HG03045 (cell line): ENCODE results near the gene MLIP.
"Not testable (repeated sequence)": the region's sequence is repeated elsewhere in the genome, so short reads cannot be mapped to it uniquely, and the experiment has no call there.

ENCODE experiments used
- ATAC-seq: cut with Tn5 transposase; IDR thresholded peaks from one replicate; pipeline ENCODE4 v1.9.1; 2021; ENCODE audit warnings: mild to moderate bottlenecking, moderate library complexity; ENCODE audit not compliant: unreplicated experiment

Gene MLIP

GRCh38 chr6:54111341-54112045, at the start of gene MLIP:
TSS of gene MLIP (plus strand) at chr6:54111443. CDS start at chr6:54111480, 37 bp downstream.
- ATAC-seq = no peak

DNA sequence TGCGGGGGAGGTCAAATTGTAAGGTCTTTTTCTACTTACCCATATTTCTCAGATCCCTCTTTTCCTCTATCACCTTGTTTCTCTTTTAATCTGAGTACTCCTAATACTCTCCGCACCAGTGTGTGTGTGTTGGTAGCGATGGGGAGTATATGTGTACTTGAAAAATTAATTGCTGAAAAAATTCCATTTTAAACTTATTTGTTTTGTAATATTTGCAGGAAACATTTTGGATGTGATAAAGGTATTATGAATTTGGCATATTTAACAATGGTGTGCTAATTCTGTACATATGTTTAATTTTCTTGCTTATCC, 48.1 kb upstream of the MLIP start:
- ATAC-seq = no peak

GRCh38 chr6:54068694-54069093, 42.5 kb upstream of the MLIP start:
- ATAC-seq = no peak

DNA sequence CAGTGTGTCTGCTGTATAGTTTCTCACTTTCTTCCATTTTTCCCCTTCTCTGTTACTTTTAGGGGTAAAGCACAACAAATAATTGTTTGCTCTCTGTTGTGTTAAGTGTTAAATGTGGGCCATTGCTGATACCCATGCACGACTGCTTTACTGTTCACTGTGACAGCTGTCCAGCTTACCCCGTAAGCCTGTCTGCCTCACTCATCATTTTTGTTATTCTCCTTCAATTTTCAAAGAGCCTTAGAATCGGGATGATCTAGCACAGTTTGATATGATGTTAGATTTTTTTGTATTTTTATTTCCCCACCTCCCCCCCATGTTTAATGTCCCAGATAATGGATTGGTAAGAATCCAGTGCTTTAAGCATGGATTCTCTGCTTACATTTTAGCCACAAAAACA, 41.2 kb upstream of the MLIP start:
- ATAC-seq = no peak

DNA sequence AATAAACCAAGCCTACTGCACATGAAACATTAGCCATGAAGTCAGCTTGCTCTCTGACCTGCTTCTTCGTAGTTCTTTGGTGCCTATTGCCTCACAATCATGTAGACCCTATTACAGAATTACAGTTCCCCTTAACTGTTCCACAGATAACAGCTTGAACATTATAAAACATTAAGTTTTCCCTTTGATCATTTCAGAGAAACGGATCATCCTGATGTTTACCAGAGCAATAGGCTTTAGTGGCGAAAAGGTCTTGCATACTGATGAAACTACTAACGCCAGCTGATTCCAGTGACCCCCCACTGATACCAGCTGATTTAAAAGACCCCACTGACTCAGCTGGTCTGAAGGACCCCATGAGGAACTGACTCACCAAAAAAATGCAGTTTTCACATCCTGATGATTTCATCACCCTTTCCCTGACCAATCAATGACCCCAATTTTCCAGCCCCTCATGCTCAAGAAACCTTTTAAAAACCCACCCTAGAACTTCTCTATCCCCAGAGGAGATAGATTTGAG, 39.4 kb upstream of the MLIP start:
- no peak for ATAC-seq

GRCh38 chr6:54072635-54073313, 38.5 kb upstream of the MLIP start:
- ATAC-seq = no peak

DNA sequence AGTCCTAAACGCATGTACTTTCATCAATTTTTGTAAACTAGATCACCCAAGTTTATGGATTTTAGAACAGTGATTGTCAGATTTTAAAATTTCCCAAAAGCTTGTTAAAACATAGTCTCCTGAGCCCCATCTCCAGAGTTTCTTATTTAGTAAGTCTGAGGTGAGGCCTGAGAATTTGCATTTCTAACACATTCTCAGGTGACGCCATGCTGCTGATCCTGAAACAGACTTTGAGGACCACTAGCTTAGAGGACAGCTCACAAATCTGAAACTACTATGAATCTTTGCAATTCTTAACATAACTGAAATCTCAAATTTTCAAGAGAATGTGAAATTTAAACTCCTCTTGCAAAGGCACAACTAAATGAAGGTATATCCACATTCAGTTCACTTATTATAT, 37.8 kb upstream of the MLIP start:
- no peak for ATAC-seq

- no peak for ATAC-seq
These were observed 37.1 kb upstream of the MLIP start for GRCh38 chr6:54074109-54074508.

- no peak for ATAC-seq
These were observed 36.6 kb upstream of the MLIP start for GRCh38 chr6:54074578-54075195.

DNA sequence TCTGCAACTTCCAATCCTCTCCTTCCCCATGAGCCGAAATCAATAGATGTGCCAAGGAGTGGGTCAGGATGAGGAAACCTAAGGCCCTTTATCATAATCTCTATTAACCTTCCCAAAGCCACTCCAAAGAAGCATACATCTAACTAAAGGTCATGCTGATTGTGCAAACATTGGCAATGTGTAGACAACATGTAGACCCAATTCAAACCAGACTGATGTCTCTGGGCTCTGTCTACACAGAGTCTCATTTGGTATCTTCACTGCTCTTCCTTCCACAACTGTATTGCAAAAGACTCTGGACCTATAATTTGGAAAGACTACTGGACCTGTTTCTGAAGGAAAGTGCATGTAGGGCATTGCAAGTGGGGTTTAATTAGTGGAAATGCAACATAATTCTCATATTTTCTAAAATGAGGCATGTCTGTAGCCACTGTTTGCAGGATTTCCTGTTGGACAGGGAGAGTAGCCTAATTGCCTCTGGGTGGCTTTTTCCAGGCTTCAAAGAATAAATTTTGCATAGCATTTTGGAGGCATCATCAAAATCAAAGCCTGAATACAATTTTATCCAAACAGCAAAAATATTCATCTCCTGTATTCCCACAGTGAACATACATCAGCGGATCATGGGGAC, 35.0 kb upstream of the MLIP start:
- ATAC-seq = no peak

DNA sequence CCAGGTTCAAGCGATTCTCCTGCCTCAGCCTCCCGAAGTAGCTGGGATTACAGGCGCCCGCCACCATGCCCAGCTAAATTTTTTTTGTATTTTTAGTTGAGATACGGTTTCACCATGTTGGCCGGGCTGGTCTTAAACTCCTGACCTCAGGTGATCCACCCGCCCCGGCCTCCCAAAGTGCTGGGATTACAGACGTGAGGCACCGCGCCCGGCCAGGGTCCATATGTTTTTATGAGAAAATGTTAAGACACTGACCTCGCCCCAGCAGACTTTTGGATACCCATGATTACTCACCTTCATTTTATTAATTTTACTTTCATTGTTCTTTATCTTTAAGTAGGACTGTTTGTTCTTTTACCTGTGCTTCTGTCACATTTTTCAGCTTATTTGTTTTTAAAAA, 29.7 kb upstream of the MLIP start:
- ATAC-seq = not testable (repeated sequence)

DNA sequence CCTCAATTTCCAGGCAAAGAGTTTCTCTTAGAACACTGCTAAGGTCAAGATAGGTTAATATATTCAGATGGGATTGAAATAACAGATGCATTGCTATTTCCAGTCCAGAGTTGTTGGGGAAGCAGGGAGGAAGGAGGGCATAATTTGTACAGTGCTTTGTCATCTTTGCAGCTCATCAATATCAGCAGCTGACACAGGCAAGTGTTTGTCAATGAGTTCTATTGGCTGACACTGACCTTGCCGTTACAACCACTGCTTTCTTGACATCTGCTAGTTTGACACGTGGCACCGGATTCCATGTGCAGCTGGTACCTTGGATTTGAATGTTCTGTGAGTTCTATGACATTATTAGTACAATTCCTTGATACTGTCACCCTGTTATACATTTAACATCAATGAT, 28.0 kb upstream of the MLIP start:
- no peak for ATAC-seq

- no peak for ATAC-seq
These were observed 27.0 kb upstream of the MLIP start for GRCh38 chr6:54084231-54084630.

GRCh38 chr6:54085047-54085446, 26.2 kb upstream of the MLIP start:
- no peak for ATAC-seq

DNA sequence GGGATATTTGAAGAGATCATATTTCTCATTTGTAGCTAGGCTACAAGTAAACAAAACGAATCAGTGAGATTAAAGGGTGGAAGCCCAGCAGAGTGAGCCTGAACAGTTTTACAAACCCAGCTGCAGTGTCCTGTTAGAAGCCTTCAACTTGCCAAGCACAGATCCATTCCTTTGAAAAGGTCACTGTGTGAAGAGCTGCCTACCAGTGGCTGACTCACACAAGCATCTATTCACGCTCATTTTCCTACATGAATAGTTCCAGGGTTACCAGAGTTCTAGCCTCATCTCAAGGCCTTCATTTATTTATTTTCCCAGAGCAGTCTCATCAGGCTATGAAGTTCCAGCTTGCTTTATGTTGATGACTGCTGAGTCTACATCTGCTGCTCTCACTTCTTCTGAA, 25.7 kb upstream of the MLIP start:
- ATAC-seq = no peak

GRCh38 chr6:54086439-54086838, 24.8 kb upstream of the MLIP start:
- ATAC-seq = no peak

- ATAC-seq = no peak
These were observed 23.5 kb upstream of the MLIP start for GRCh38 chr6:54087721-54088120.

GRCh38 chr6:54093326-54093948, 17.8 kb upstream of the MLIP start:
- ATAC-seq = no peak

GRCh38 chr6:54094293-54094692, 16.9 kb upstream of the MLIP start:
- no peak for ATAC-seq

DNA sequence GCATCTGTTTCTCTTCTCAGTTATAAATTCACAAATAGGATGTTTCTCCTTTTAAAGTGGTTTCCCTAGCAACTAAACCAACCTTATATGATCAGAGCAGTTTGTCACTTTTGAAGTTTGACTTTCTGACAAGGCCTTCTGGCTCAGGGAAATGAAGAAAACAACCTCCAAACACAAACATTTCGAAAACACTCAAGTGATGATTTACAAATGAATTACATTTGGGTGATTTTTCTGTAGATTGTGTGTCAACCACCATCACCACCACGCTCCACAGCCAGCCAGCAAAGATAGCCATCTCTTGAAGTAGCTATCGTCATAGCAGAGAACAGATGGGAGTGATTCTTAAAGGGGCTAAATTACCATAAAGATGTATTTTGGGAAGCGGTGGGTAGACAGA, 16.5 kb upstream of the MLIP start:
- ATAC-seq = no peak

DNA sequence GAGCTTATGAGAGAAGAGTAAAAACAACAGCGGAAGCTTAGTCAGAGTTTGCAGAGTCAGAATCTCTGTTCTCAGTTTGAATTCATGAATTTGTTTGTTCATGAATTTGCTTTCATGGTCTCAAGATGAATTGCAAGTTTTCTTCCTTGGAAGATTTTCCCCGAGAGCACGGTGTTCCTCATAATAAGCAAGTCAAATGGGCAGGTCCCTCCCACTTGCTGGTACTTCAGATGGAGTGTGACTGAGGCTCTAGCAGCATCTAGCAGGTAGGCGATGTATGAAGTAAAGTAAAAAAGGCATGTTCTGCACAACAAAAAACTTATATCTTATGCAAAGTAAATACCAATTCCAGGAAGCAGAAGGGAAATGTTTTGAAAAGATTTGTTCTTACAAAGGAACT, 15.5 kb upstream of the MLIP start:
- ATAC-seq = no peak
